Measurements from ENCODE around the gene RPS5.
"Not testable (repeated sequence)": the region's sequence is repeated elsewhere in the genome, so short reads cannot be mapped to it uniquely, and the experiment has no call there.

Gene RPS5

DNA sequence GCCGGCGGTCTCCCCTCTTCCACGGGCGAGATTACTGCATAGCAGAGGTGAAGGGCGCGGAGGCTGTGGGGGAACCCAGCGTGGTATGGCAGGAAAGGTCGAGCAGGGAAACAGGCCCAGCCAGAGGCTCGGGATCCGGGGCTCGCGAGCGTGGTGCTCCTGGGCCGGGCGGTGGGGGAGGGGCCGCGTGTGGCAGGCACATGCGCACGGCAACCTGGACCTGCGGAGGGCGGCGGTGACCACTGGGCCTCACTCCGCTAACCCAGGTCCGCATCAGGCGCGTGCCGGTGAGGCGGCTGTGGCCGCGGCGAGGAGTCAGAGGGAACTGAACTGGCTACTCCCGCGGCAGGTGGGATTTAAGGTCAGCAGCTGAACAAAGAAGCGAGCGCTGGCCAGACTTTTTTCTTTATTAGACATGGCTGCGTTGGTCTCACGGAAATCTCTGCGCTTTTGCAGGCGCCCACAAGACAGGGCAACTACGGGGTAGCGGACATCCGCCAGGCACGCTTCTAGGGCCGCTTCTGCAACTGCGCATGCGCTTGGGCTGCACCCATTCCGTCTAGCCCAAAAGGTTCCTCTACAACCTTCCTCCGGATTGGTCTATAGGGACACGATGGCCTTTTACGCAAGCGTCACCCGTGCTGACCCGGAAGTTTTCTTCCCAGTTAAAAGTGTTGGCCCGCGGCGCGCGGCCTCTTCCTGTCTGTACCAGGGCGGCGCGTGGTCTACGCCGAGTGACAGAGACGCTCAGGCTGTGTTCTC lies at the start of gene RPS5:
Gene RPS5 (plus strand): TSS at position 694 of the 762 bp plus-strand sequence. CDS start 869 bp downstream, outside the sequence.
- peak; percentile 99 for DNase-seq (ENCODE audit: low read depth)

DNA sequence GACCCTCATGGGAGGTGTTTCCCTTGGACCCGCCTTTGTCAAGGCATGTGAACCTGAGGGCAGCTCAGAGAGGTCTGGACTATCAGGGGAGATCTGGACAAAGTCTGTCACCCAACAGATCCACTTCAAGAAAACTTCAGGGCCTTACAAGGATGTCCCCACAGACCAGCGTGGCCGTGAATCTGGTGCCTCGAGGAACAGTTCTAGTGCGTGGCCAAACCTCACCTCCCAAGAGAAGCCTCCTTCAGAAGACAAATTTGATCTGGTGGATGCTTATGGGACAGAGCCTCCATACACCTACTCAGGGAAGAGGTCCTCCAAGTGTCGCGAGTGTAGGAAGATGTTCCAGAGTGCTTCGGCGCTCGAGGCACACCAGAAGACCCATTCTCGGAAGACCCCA lies 48.7 kb upstream of the RPS5 start:
- no peak for DNase-seq (ENCODE audit: low read depth)

DNA sequence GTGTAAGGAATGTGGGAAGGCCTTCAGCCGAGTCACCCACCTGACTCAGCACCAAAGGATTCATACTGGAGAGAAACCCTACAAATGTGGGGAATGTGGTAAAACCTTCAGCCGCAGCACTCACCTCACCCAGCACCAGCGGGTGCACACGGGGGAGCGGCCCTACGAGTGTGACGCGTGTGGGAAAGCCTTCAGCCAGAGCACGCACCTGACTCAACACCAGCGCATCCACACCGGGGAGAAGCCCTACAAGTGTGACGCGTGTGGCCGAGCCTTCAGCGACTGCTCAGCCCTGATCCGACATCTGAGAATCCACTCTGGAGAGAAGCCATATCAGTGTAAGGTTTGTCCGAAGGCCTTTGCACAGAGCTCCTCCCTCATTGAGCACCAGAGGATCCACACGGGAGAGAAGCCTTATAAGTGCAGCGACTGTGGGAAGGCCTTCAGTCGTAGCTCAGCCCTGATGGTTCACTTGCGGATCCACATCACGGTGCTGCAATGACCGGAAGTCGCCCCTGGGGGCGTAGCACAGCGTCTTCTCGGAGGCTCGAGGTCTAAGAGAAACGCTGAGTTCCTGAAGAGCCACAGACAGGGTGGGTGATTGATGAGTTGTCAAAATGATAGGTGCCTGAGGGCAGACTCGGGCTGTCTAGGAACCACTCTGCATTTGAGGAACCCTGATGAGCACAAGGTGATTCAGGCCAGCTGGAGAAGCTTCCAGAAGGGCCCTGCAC lies 48.1 kb upstream of the RPS5 start:
- no peak for DNase-seq (ENCODE audit: low read depth)

DNA sequence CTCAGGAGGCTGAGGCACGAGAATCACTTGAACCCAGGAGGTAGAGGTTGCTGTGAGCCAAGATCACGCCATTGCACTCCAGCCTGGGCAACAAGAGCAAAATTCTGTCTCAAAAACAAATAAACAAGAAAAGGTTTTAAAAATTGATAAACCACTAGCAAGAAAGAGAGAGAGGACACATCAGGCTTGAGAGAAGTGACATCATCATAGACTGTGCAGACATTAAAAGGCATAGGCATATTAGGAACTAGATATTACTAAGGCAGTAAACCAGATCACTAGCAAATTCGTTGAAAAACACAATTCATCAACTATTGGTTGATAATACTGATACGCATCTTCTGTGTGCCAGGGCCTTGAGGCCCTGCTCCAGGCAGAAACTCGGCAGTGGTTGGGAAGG lies 41.5 kb upstream of the RPS5 start:
- no peak for DNase-seq (ENCODE audit: low read depth)

DNA sequence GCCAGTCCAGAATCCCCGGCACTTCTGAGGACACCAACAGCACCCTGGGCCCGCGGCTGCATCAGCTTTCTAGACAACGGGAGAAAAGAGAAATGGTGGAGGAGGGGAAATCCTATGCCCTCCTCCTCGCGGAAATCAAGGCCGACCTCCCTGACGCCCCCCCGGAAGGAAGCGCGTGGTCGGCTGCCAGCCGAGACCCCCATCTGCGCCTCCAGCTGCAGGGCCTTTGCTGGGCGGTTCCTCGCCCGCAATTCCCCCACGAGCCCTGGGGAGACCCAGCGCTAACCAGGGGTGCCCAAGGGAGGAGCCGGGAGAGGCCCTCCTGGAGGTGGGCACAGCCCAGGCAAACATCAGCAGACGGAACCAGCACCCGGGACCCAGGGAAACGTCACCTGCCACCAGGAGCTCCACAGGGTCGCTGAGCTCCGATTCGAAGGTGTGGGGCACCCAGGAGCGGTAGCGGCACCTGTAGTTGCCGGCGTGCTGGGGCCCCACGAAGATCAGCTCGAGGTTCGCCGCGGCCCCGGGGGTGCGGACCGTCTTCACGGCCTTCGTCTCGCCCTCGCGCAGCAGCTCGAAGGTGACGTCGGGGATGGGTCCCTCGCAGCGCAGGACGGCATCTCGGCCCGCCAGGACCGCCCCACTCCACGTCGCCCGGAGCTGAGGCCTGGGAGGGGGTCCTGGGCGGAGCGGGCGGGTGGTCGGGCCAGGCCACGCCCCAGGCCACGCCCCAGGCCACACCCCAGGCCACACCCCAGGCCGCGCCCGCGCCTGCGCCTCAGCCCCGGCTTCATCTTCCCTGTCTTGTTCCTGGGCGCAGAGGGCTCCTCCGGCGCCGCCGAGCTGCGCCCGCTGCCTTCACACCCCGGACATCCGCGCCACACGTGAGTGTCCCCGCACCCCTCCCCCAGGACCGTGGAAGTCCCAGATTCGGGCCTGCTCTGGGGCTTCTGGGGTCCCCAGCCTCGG lies 39.8 kb upstream of the RPS5 start:
- peak; percentile 36 for DNase-seq (ENCODE audit: low read depth)

DNA sequence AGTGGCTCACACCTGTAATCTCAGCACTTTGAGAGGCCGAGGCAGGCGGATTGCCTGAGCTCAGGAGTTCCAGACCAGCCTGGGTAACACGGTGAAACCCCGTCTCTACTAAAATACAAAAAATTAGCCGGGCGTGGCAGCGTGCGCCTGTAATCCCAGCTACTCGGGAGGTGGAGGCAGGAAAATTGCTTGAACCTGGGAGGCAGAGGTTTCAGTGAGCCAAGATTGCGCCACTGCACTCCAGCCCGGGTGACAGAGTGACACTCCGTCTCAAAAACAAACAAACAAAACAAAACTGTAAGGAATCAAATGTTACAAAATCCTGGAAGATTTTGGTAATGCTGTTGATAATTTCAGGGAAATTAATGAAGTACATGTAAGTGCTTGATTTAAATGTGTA lies 39.0 kb upstream of the RPS5 start:
- not testable (repeated sequence) for DNase-seq (ENCODE audit: low read depth)

DNA sequence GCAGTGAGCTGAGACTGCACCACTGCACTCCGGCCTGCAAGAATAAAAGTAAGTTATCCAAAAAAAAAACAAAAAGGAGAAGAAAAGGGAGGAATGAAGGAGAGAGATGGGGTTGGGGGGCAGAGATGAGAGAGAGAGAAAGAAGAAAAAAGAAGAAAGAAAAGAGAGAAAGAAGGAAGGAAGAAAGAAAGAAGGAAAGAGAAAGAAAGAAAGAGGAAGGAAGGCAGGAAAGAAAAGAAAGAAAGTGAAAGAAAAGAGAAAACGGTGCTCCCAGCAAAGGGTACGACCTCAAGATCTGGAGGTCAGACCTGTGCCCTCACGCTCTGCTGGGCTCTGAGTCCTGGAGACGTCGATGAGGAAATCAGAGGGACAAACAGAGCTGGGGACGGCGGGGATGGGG lies 37.5 kb upstream of the RPS5 start:
- DNase-seq (ENCODE audit: low read depth): no peak

DNA sequence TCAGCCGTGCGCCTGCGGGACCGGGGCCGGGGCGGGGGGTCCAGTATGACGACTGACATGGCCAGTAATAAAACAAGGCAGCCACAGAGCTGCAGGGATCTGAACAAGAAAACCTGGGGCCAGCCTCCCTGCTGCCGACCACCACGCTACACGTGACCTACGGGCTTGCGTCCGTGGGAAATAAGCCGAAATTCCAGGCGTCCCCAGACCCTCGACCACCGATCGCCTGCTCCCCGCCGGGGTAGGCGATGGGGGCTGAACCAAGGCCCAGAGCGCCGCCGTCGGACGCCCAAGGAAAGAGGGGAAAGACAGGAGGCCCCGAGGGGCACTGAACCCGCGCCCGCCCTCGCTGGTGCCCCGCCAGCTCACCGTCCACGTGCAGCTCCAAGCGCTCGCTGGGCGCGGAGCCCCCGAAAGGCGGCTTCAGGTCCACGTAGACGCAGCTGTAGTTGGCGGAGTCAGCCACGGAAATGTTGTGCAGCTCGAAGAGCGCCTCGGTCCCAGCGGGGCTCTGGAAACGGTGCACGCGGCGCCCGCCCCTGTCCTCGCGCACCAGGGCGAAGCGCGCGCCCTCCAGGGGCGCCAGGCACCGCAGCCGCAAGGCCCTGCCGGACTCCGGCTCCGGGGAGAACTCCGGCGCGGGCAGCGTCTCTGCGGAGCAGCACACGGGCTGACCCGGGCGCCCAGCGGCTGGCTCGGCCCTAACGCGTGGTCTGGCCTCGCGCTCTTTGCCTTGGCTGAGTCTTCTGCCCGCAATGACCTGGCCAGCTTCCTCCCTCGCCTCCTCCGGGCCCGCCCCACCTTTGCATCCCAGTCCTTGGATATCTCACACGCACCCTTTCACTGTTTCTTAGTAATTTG lies 36.8 kb upstream of the RPS5 start:
- peak; percentile 13 for DNase-seq (ENCODE audit: low read depth)

DNA sequence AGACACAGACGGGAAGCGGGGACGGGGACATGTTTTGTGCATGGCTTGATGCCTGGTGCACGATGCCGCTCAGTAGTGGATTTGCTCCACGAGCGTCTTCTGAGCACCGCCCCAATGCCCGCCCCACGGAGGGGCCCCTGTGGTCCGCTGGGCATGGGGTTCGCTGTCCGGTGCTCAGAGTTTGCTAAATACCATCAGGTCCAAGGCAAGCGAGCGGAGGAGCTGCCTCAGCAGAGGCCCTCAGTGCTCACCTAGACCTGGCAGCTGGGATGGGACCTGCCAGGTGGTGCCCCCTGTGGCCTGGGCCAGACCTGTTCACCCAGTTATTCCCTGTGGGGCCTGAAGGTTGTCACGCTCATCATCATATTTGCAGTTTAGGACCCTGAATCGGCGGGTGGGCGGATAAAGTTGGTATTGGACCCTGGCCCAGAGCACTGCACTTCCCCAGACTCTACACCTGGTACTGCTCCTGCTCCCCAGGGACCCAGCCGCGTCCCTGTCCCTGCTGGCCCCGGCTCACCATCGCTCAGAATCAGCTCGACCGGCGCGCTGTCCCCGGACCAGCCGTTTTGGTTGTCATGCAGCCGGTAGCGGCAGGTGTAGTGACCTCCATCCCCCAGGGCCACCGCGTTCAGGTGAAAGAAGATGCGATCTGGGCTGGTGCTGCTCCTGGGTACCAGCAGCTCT lies 36.1 kb upstream of the RPS5 start:
- DNase-seq (ENCODE audit: low read depth): no peak

DNA sequence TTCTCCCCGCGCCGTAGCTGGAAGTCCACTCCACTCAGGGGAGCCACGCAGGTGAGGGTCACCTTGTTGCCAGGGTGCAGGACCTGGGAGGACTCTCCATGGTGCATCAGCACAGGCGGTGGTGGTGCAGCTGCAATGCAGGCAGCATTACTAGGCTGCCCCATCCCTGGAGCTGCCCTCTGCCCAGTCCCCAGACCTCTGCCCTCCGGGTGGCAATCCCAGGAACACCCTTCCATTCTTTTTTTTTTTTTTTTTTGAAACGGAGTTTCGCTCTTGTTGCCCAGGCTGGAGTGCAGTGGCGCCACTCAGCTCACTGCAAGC lies 35.6 kb upstream of the RPS5 start:
- DNase-seq (ENCODE audit: low read depth): no peak

DNA sequence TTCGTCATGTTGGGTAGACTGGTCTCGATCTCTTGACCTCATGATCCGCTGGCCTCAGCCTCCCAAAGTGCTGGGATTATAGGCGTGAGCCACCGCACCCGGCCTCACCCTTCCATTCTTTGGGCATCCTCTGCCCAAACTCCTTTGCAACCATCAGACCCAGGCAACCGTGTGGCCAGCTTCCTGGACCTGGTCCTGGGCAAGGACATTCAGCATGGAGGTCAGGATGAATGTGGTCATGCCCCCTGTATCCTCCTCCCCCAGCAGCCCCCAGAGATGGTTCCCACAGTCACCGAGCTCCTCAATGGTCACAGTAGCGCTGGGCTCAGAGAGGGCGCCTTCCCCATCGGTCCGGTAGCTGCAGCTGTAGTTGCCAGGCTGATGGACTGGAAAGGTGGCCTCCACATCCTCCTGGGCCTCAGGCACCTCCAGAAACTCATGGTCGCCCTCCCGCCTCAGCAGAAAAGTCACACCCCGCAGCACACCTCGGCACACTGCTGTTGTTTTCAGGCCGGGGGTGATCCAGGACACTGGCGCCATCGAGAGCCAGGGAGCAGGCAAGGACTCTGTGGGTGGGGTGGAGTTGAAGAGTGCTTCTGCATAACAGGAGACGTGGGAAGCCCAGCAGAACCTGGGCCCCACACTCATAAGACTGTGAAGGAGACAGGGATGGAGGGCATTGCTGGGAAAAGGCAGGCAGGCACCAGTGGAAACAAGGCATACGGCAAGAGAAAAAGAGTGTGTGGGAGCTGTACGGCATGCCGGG lies 34.9 kb upstream of the RPS5 start:
- no peak for DNase-seq (ENCODE audit: low read depth)

DNA sequence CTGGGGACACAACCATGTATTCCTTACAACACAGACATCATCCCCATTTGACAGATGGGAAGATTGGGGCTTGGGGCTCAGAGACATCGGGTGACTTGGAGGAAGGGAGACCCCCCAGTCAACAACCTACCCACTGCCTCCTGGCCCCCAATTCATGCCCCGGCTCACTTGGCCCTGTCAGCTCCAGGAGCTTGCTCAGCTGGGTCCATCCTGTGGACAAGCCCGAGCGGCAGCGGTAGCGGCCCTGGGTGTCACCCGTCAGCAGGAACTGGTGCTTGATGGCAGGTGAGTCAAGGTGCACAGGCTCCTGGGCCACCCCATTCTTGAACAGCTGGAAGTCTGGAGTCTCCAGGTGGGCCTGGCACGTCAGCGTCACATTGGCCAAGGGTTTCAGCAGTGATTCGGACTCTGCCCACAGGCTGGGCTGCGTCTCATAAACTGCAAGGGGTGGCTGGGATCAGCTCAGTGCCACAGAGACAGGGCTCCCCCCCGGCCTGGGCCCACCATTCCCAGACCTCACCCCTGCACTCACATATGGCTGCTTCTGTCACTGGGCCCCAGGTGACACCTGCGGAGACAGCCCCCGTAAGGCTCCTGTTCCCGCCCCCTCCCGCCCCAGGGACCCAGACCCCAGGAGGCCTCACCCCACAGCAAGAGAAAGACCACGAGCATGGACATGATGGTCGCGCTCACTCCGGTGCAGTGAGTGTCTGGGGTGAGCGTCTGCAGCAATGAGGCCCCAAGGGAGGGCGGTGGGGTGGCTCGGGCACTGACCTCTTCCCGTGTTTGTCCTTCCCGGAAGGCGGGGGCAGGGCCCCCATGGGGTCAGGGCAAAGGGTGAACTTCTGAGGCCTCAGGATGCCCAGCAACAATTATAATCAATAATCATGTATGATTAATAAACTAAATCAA lies 34.1 kb upstream of the RPS5 start, which contains the start of gene A1BG:
Gene A1BG (minus strand): TSS at position 733 of the 912 bp plus-strand sequence. CDS start 55 bp downstream, at position 678.
- no peak for DNase-seq (ENCODE audit: low read depth)

DNA sequence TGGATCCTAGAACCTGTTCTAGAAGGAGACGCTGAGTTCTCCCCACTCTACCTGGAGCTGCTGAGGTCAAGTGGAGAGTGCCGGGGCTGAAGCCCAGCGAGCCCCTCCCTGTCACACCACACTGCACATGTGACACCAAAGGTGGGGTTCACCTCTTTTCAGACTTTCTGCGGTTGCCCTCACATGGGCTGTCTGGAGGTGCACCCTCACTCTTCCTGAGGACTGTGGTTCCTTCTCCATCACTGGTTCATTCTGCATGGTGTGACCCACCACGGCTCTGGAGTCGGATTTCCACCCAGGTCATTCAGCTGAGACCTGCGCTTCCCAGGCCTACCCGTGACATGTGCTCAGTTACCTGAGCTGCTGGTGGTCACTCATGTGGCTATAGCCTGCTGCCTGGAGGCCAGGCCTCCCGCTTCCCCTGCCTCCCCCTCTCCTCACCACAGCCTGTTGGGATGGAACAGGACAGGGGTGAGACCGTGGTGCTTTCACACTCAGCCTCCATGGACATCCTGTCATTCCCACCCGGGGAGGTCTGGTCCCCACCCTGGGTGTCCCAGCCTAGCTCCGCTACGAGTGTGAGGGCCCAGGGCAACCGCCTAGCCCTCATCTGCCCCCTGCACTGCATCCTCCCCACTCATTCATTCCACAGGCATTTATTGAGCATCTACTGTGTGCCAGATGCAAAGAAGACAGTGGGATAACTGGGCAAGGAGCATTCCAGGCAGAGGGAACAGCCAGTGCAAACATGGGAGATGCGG lies 33.2 kb upstream of the RPS5 start:
- DNase-seq (ENCODE audit: low read depth): no peak

DNA sequence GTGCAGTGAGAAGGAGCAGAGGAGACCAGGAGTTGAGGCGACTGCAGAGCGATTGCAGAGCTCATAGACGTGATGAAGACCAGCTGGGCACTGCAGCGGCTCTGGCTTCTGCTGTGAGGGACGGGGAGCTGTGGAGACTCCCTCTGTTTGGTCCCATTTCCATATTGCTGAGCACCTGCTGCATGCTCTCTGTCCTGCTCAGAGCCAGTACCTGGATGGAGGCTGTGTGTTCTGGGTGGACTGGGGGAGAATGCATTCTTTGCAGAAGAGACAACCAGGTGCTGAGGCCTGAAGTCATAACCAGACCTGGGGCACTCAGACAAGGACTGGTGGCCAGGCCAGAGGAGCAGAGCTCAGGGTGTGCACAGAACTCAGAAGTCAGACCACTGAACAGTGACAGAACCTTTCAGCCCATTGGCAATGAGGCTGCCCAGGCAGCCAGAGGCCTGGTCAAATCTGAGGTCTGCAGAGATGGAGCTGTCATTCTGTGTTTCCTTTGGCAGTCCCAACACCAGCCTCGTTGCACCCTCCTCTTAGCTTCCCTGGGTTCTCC lies 32.5 kb upstream of the RPS5 start:
- no peak for DNase-seq (ENCODE audit: low read depth)

DNA sequence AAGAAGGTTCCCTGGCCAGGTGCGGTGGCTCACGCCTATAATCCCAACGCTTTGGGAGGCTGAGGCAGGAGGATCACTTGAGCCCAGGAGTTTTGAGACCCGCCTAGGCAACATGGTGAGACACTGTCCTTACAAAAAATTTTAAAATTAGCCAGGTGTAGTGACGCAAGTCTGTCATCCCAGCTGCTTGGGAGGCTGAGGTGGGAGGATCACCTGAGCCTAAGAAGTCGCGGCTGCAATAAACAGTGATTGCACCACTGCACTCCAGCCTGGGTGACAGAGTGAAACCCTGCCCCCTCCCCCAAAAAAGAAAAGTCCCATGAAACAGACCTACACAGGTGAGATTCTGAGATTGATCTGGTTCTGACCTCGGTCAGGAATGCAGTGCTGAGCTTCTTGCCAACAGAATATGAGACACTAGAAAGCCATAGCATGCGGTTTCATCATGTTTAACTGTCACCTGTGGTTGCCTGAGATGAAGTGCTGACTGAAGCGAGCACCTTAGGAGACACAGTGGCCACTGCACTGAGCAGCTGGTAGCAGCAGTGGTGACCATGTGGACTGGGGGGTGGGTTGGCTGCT lies 31.8 kb upstream of the RPS5 start:
- DNase-seq (ENCODE audit: low read depth): no peak

DNA sequence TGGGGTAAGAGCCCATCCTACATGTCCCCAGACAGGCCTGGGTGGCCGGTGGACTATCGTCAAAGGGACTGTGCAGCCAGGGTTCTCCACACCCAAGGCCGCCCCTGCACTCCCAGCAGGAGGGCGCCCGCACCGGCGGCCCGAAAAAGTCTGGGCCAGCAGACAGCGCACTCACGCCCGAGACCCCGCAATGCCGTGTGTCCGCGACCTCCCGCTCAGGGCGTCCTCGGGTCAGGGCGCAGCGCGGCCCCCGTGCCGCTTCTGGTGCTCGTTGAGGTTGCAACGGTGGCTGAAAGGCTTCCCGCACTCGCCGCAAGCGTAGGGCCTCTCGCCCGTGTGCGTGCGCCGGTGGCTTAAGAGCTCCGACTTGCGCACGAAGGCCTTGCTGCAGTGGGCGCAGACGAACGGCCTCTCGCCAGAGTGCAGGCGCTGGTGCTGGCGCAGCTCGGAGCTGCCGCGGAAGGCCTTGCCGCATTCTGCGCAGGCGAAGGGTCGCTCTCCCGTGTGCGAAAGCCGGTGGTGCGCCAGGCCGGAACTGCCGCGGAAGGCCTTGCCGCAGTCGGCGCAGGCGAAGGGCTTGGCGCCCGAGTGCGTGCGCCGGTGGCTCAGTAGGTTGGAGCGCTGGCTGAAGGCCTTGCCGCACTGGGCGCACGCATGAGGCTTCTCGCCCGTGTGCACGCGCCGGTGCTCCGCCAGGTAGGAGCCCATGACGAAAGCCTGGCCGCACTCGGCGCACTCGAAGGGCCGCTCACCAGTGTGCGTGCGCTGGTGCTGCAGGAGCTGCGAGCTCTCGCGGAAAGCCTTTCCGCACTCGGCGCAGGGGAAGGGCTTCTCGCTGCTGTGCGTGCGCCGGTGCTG lies 30.9 kb upstream of the RPS5 start:
- DNase-seq (ENCODE audit: low read depth): peak; percentile 21

Data from amniotic epithelial cell (primary cell).